Vagina (tissue), 2 donors: Measurements from ENCODE around the gene SIGMAR1.

Source experiments
- POLR2A ChIP-seq, 2 donors: fragments of 450-650 bp; IDR thresholded peaks; one replicate each; pipeline ENCODE4 v1.6.1; 2017; ENCODE audit warnings: antibody characterized with exemption in 2 of 2, mild to moderate bottlenecking in 2 of 2, moderate library complexity in 2 of 2
- TF ChIP-seq, protein P1 (sequence below), 3 experiments: fragments of 450-650 bp in 2 of 3; fragments of 200-600 bp in 1 of 3; sonication (generic) in 1 of 3; IDR thresholded peaks; one replicate each; pipeline ENCODE4 v1.5.1; 2017 to 2019; ENCODE audit warnings: antibody characterized with exemption in 3 of 3, mild to moderate bottlenecking in 2 of 3, moderate library complexity in 2 of 3

- TF ChIP-seq, protein P1, sequence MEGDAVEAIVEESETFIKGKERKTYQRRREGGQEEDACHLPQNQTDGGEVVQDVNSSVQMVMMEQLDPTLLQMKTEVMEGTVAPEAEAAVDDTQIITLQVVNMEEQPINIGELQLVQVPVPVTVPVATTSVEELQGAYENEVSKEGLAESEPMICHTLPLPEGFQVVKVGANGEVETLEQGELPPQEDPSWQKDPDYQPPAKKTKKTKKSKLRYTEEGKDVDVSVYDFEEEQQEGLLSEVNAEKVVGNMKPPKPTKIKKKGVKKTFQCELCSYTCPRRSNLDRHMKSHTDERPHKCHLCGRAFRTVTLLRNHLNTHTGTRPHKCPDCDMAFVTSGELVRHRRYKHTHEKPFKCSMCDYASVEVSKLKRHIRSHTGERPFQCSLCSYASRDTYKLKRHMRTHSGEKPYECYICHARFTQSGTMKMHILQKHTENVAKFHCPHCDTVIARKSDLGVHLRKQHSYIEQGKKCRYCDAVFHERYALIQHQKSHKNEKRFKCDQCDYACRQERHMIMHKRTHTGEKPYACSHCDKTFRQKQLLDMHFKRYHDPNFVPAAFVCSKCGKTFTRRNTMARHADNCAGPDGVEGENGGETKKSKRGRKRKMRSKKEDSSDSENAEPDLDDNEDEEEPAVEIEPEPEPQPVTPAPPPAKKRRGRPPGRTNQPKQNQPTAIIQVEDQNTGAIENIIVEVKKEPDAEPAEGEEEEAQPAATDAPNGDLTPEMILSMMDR (IDR thresholded peaks at IDR 0.05), result no peak
- TF ChIP-seq POLR2A (IDR thresholded peaks at IDR 0.05), result no peak
Observed at GRCh38 chr9:34674440-34674839, 36.9 kb upstream of the SIGMAR1 start.
